ENCODE results near the gene PPARD. TPM values are rescaled to one million over a fixed set of nuclear protein-coding genes. Genes with fewer than 3 reads are reported as not detected.

PPARD gene
- polyA plus RNA-seq, 3 donors, result 1.2 to 22.0 (median 2.4) TPM

DNA sequence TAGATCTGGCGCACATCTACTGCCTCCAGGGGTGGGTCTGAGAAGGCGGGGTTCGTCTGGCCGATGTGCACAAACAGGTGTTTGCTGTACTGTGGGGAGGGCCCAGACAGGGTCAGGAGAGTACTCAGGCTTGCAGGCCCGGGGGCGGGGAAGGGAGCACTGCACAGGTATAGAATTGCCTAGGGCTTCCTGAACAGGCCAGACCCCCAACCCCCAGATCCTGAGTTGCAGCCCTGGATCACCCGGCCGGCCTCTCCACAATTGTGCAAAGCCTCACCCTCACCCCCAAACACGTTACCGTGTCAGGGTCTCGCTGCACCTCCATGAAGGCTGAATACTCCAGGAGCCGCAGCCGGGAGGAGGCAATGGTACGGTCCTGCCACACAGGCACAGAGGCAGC, 133.6 kb downstream of the PPARD start:
- Mint-ChIP-seq H3K4me1 (peaks cover 11% of the 10 kb centered on the region), H3K27ac (no peak overlapping the region), H3K4me3 (no peak overlapping the region), H3K36me3 (peaks cover 24 to 35% of the 10 kb centered on the region in 2 donors), H3K9me3 (peaks cover 0 to 3% (median 0%) of the 10 kb centered on the region in 7 donors), H3K27me3 (ENCODE audit: low read depth in 3 of 3) (peaks cover 2 to 5% (median 5%) of the 10 kb centered on the region in 3 donors)
- intact Hi-C loops (cut with micrococcal nuclease), result no loop called here
- no peaks in the 10 kb centered on the region for H3K4me1 ChIP-seq (ENCODE audit: control insufficient read depth in 1 of 2, insufficient read depth in 2 of 2, low read length in 2 of 2)
- H3K4me3 ChIP-seq (replicated peaks in 1 of 3; ENCODE audit: low read depth in 2 of 3, low read length in 3 of 3), result no peak overlapping the region
- H2AFZ ChIP-seq (ENCODE audit: insufficient read depth, low read depth, low read length, poor library complexity, severe bottlenecking), result no peak overlapping the region
- peaks cover 28% of the 10 kb centered on the region for H4K20me1 ChIP-seq (ENCODE audit: insufficient read depth, low read length)
- H3K27me3 ChIP-seq (ENCODE audit: control insufficient read depth in 2 of 2, insufficient read depth in 2 of 2, low read length in 2 of 2), result no peaks in the 10 kb centered on the region
- no peak for TF ChIP-seq CTCF (IDR thresholded peaks at IDR 0.05)
- DNase-seq, result no peak
- H3K36me3 ChIP-seq (replicated peaks in 1 of 2; ENCODE audit: control insufficient read depth in 1 of 2, insufficient read depth in 2 of 2, low read length in 2 of 2), result peaks cover 20 to 32% of the 10 kb centered on the region in 2 donors
- 93% methylated on average over 7 of the region's 14 CpGs for WGBS (ENCODE audit: insufficient coverage)
- H3K4me2 ChIP-seq (replicated peaks; ENCODE audit: extremely low read depth, low read length, poor library complexity, severe bottlenecking), result no peak overlapping the region
- H3K79me2 ChIP-seq (ENCODE audit: insufficient read depth, low read length), result peaks cover under 1% of the 10 kb centered on the region
- no peaks in the 10 kb centered on the region for H3K9me3 ChIP-seq (replicated peaks in 1 of 2; ENCODE audit: control insufficient read depth in 1 of 2, insufficient read depth in 1 of 2, low read length in 2 of 2)
- H3K9ac ChIP-seq (ENCODE audit: insufficient read depth, low read length, poor library complexity, severe bottlenecking), result no peak overlapping the region
- H3K27ac ChIP-seq (ENCODE audit: low read depth in 1 of 2, low read length in 2 of 2), result no peak overlapping the region

DNA sequence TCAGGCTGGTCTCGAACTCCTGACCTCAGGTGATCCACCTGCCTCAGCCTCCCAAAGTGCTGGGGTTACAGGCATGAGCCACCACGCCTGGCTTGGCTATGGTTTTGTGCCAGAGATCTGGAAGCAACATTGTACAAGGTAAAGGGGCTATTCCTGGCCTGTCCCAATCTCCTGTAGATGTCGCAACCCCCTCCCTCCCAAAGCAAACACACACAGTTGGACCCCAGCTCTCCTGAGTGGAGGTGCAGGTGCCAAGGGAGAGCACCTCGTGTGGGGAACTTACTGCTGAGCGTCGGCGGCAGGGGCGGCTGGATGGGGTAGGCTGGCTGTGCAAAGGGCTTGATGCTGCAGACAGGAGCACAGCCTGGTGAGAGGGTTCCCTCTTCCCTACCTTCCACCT, 134.7 kb downstream of the PPARD start:
- Histone ChIP-seq H4K20me1 (ENCODE audit: insufficient read depth, low read length) (peaks cover 17% of the 10 kb centered on the region), H3K9ac (ENCODE audit: insufficient read depth, low read length, poor library complexity, severe bottlenecking) (no peak overlapping the region), H3K4me1 (ENCODE audit: control insufficient read depth in 1 of 2, insufficient read depth in 2 of 2, low read length in 2 of 2) (no peaks in the 10 kb centered on the region), H3K4me3 (replicated peaks in 1 of 3; ENCODE audit: low read depth in 2 of 3, low read length in 3 of 3) (no peak overlapping the region), H2AFZ (ENCODE audit: insufficient read depth, low read depth, low read length, poor library complexity, severe bottlenecking) (no peak overlapping the region), H3K36me3 (replicated peaks in 1 of 2; ENCODE audit: control insufficient read depth in 1 of 2, insufficient read depth in 2 of 2, low read length in 2 of 2) (peaks cover 11 to 22% of the 10 kb centered on the region in 2 donors), H3K4me2 (replicated peaks; ENCODE audit: extremely low read depth, low read length, poor library complexity, severe bottlenecking) (no peak overlapping the region), H3K27me3 (ENCODE audit: control insufficient read depth in 2 of 2, insufficient read depth in 2 of 2, low read length in 2 of 2) (no peaks in the 10 kb centered on the region), H3K79me2 (ENCODE audit: insufficient read depth, low read length) (no peaks in the 10 kb centered on the region), H3K9me3 (replicated peaks in 1 of 2; ENCODE audit: control insufficient read depth in 1 of 2, insufficient read depth in 1 of 2, low read length in 2 of 2) (no peaks in the 10 kb centered on the region), H3K27ac (ENCODE audit: low read depth in 1 of 2, low read length in 2 of 2) (no peak overlapping the region)
- H3K36me3 Mint-ChIP-seq, result peaks cover 16 to 25% of the 10 kb centered on the region in 2 donors
- H3K27ac Mint-ChIP-seq, result no peak overlapping the region
- peaks cover 2 to 10% (median 5%) of the 10 kb centered on the region in 3 donors for H3K27me3 Mint-ChIP-seq (ENCODE audit: low read depth in 3 of 3)
- H3K4me1 Mint-ChIP-seq, result peaks cover 2% of the 10 kb centered on the region
- no peak overlapping the region for H3K4me3 Mint-ChIP-seq
- no CpG with 5 or more reads among the region's 8 CpGs for WGBS (ENCODE audit: insufficient coverage)
- H3K9me3 Mint-ChIP-seq, result peaks cover 0 to 3% (median 0%) of the 10 kb centered on the region in 7 donors
- no peak for DNase-seq
- intact Hi-C loops (cut with micrococcal nuclease), result no loop called here
- no peak for TF ChIP-seq CTCF (IDR thresholded peaks at IDR 0.05)

Small RNAs within 50 kb of the gene (small RNA-seq; reads per million reads assigned to genes)
- not detected for gene MIR7111 (ENCODE audit: insufficient read length, low read depth)

Other genes starting within 250 kb of the PPARD start
- not detected for gene TCP11, start 201.2 kb upstream of the PPARD start, polyA plus RNA-seq
- gene SCUBE3, start 128.6 kb upstream of the PPARD start, polyA plus RNA-seq, result not detected
- gene ZNF76, start 82.8 kb upstream of the PPARD start, polyA plus RNA-seq, result 10 to 100 TPM in 1 of 3 donors, 1 to 10 TPM in 2; 6.8 to 49.7 (median 9.6) TPM
- 100 to 1,000 TPM in 1 of 3 donors, 10 to 100 TPM in 2; 41.2 to 110 (median 59.3) TPM for gene DEF6, start 44.7 kb upstream of the PPARD start, polyA plus RNA-seq
- gene FANCE, start 109.8 kb downstream of the PPARD start, polyA plus RNA-seq, result 1 to 10 TPM; 1.8 to 3.0 (median 2.9) TPM
- 1,000 to 10,000 TPM in 1 of 3 donors, 100 to 1,000 TPM in 2; 345 to 1,242 (median 421) TPM for gene RPL10A, start 125.8 kb downstream of the PPARD start, polyA plus RNA-seq
- not detected for gene TEAD3, start 154.5 kb downstream of the PPARD start, polyA plus RNA-seq
- not detected for gene TULP1, start 170.3 kb downstream of the PPARD start, polyA plus RNA-seq